Fibroblast of gingiva (primary cell): ENCODE data around the gene PPP1R15B.

ENCODE experiments used
- DNase-seq: peaks from one replicate; pipeline ENCODE4 v3.0.0-alpha.2; 2011; ENCODE audit warnings: low read depth

The PPP1R15B gene

GRCh38 chr1:204420039-204421004 lies 8.7 kb upstream of the PPP1R15B start:
- no peak for DNase-seq

GRCh38 chr1:204419064-204419403 lies 7.4 kb upstream of the PPP1R15B start:
- no peak for DNase-seq

GRCh38 chr1:204418174-204419063 lies 6.8 kb upstream of the PPP1R15B start:
- DNase-seq, result no peak

GRCh38 chr1:204417074-204417997 lies 5.7 kb upstream of the PPP1R15B start:
- peak; percentile 88 for DNase-seq

GRCh38 chr1:204416589-204417073 lies 5.0 kb upstream of the PPP1R15B start:
- no peak for DNase-seq

- DNase-seq, result no peak
These were observed 3.7 kb upstream of the PPP1R15B start for GRCh38 chr1:204415351-204415750.

- no peak for DNase-seq
These were observed 2.4 kb upstream of the PPP1R15B start for GRCh38 chr1:204414016-204414415.

- no peak for DNase-seq
These were observed 1.5 kb upstream of the PPP1R15B start for GRCh38 chr1:204413170-204413535.

- peak; percentile 63 for DNase-seq
These were observed 748 bp downstream of the PPP1R15B start for GRCh38 chr1:204410688-204411450.

GRCh38 chr1:204409836-204410687 lies 1.6 kb downstream of the PPP1R15B start:
- no peak for DNase-seq

GRCh38 chr1:204409123-204409522 lies 2.5 kb downstream of the PPP1R15B start:
- DNase-seq, result peak; percentile 16

GRCh38 chr1:204408602-204409001 lies 3.0 kb downstream of the PPP1R15B start:
- DNase-seq, result no peak

GRCh38 chr1:204408074-204408507 lies 3.5 kb downstream of the PPP1R15B start:
- DNase-seq, result peak; percentile 59

- no peak for DNase-seq
These were observed 4.2 kb downstream of the PPP1R15B start for GRCh38 chr1:204407295-204407971.

- no peak for DNase-seq
These were observed 5.0 kb downstream of the PPP1R15B start for GRCh38 chr1:204406621-204407020.

- no peak for DNase-seq
These were observed 5.6 kb downstream of the PPP1R15B start for GRCh38 chr1:204405988-204406387.

- DNase-seq, result no peak
These were observed 7.0 kb downstream of the PPP1R15B start for GRCh38 chr1:204404629-204405028.

- DNase-seq, result no peak
These were observed 9.2 kb downstream of the PPP1R15B start for GRCh38 chr1:204402391-204402790.

GRCh38 chr1:204401730-204402129 lies 9.9 kb downstream of the PPP1R15B start:
- DNase-seq, result no peak
